HG03575 (cell line): Measurements from ENCODE around the gene ELF1.
A peak's percentile ranks its signal among the peaks of the same experiment; 100 is the strongest.

Experiments used
- ATAC-seq: cut with Tn5 transposase; IDR thresholded peaks from one replicate; pipeline ENCODE4 v1.9.1; 2021; ENCODE audit not compliant: unreplicated experiment, insufficient number of reproducible peaks, low FRiP score; ENCODE audit errors: extremely low read depth

The ELF1 gene

GRCh38 chr13:41019011-41019487, at the start of gene ELF1:
ELF1 (minus strand) TSS chr13:41019316; CDS start chr13:40982054, 37,262 bp downstream.
- ATAC-seq: peak; percentile 48

GRCh38 chr13:41065078-41065477, 46.0 kb upstream of the ELF1 start:
- no peak for ATAC-seq

GRCh38 chr13:41064493-41064892, 45.4 kb upstream of the ELF1 start:
- no peak for ATAC-seq

- peak; percentile 21 for ATAC-seq
Measured at GRCh38 chr13:41061914-41062837, 43.1 kb upstream of the ELF1 start.

- ATAC-seq: peak; percentile 30
Measured at GRCh38 chr13:41061075-41061913, 42.2 kb upstream of the ELF1 start, which contains the start of gene WBP4. WBP4 (plus strand) TSS chr13:41061509; CDS start chr13:41061674, 165 bp downstream.

GRCh38 chr13:41060724-41061074, 41.6 kb upstream of the ELF1 start:
- no peak for ATAC-seq

GRCh38 chr13:41060082-41060723, 41.1 kb upstream of the ELF1 start:
- ATAC-seq: no peak

GRCh38 chr13:41059456-41060081, 40.5 kb upstream of the ELF1 start:
- ATAC-seq: no peak

GRCh38 chr13:41058295-41059070, 39.4 kb upstream of the ELF1 start:
- ATAC-seq: no peak

GRCh38 chr13:41056826-41057711, 38.0 kb upstream of the ELF1 start:
- ATAC-seq: no peak

- ATAC-seq: no peak
Measured at GRCh38 chr13:41056194-41056593, 37.1 kb upstream of the ELF1 start.

- no peak for ATAC-seq
Measured at GRCh38 chr13:41054919-41055619, 36.0 kb upstream of the ELF1 start.

- ATAC-seq: no peak
Measured at GRCh38 chr13:41054212-41054877, 35.2 kb upstream of the ELF1 start.

- peak; percentile 46 for ATAC-seq
Measured at GRCh38 chr13:41053384-41053826, 34.3 kb upstream of the ELF1 start.

GRCh38 chr13:41052441-41052840, 33.3 kb upstream of the ELF1 start:
- no peak for ATAC-seq
